H9 (cell line): Measurements from ENCODE around the gene NHERF2. TPM values are rescaled to one million over a fixed set of nuclear protein-coding genes. Genes with fewer than 3 reads are reported as not detected.
A peak's percentile ranks its signal among the peaks of the same experiment; 100 is the strongest.

Experiments
- DNase-seq: peaks from one replicate; pipeline ENCODE4 v3.0.0-alpha.2; 2017
- H2AFZ ChIP-seq: one replicate; pipeline ENCODE4 v1.6.1; 2013; ENCODE audit warnings: mild to moderate bottlenecking, low read length, control low read depth, moderate library complexity
- H2AK5ac ChIP-seq: 2 replicates; pipeline ENCODE4 v1.6.1; 2013; ENCODE audit warnings: low read length, control low read depth, mixed read lengths; ENCODE audit not compliant: insufficient read length
- H2BK120ac ChIP-seq: one replicate; pipeline ENCODE4 v1.6.1; 2013; ENCODE audit warnings: low read depth, mild to moderate bottlenecking, low read length, control low read depth, inconsistent platforms; ENCODE audit not compliant: poor library complexity, severe bottlenecking
- H2BK12ac ChIP-seq: 2 replicates; pipeline ENCODE4 v1.6.1; 2013; ENCODE audit warnings: low read length, control low read depth, mixed read lengths, low read depth; ENCODE audit not compliant: insufficient read length
- H2BK15ac ChIP-seq: 2 replicates; pipeline ENCODE4 v1.6.1; 2013; ENCODE audit warnings: low read depth, low read length, control low read depth
- H2BK20ac ChIP-seq: one replicate; pipeline ENCODE4 v1.6.1; 2013; ENCODE audit warnings: low read depth, mild to moderate bottlenecking, low read length, control low read depth, inconsistent platforms; ENCODE audit not compliant: poor library complexity, severe bottlenecking
- H2BK5ac ChIP-seq: 2 replicates; pipeline ENCODE4 v1.6.1; 2013; ENCODE audit warnings: low read length, control low read depth, mixed read lengths; ENCODE audit not compliant: insufficient read length
- H3K14ac ChIP-seq: 2 replicates; pipeline ENCODE4 v1.6.1; 2013; ENCODE audit warnings: low read length, control low read depth; ENCODE audit not compliant: insufficient read depth
- H3K18ac ChIP-seq: 2 replicates; pipeline ENCODE4 v1.6.1; 2013; ENCODE audit warnings: low read depth, mild to moderate bottlenecking, mixed read lengths, low read length, control low read depth; ENCODE audit not compliant: insufficient read length
- H3K23ac ChIP-seq: 2 replicates; pipeline ENCODE4 v1.6.1; 2013; ENCODE audit warnings: low read length, control low read depth, mixed read lengths, low read depth; ENCODE audit not compliant: insufficient read length
- H3K23me2 ChIP-seq: 2 replicates; pipeline ENCODE4 v1.6.1; 2013; ENCODE audit warnings: low read depth, mild to moderate bottlenecking, mixed read lengths, low read length, control low read depth; ENCODE audit not compliant: insufficient read length, poor library complexity, severe bottlenecking
- H3K27ac ChIP-seq: 2 replicates; pipeline ENCODE4 v1.5.1; 2013; ENCODE audit warnings: low read length, control low read depth, mixed read lengths, low read depth; ENCODE audit not compliant: insufficient read length
- H3K27me3 ChIP-seq: 2 replicates; pipeline ENCODE4 v1.6.1; 2013; ENCODE audit warnings: low read length, control low read depth, inconsistent platforms; ENCODE audit not compliant: insufficient read depth
- H3K4ac ChIP-seq: 2 replicates; pipeline ENCODE4 v1.6.1; 2013; ENCODE audit warnings: low read depth, mild to moderate bottlenecking, control low read depth, inconsistent platforms, low read length, moderate library complexity
- H3K4me1 ChIP-seq: 2 replicates; pipeline ENCODE4 v1.6.1; 2013; ENCODE audit warnings: low read length, control low read depth, inconsistent platforms; ENCODE audit not compliant: insufficient read depth
- H3K4me2 ChIP-seq: 2 replicates; pipeline ENCODE4 v1.6.1; 2013; ENCODE audit warnings: low read length, control low read depth, mixed read lengths; ENCODE audit not compliant: insufficient read length, insufficient read depth
- H3K56ac ChIP-seq: 2 replicates; pipeline ENCODE4 v1.6.1; 2013; ENCODE audit warnings: low read depth, mild to moderate bottlenecking, mixed read lengths, low read length, control low read depth; ENCODE audit not compliant: insufficient read length
- H3K79me1 ChIP-seq: 2 replicates; pipeline ENCODE4 v1.6.1; 2013; ENCODE audit warnings: low read depth, mild to moderate bottlenecking, moderate library complexity, low read length, control low read depth, inconsistent platforms; ENCODE audit not compliant: insufficient read depth, poor library complexity, severe bottlenecking
- H3K79me2 ChIP-seq: 2 replicates; pipeline ENCODE4 v1.6.1; 2013; ENCODE audit warnings: low read length, control low read depth, inconsistent platforms; ENCODE audit not compliant: insufficient read depth
- H3K9ac ChIP-seq: 2 replicates; pipeline ENCODE4 v1.6.1; 2013; ENCODE audit warnings: low read length, control low read depth, mixed read lengths; ENCODE audit not compliant: insufficient read length; ENCODE audit errors: extremely low read depth
- H3K9me3 ChIP-seq: one replicate; pipeline ENCODE4 v1.6.1; 2013; ENCODE audit warnings: low read depth, low read length, inconsistent platforms; ENCODE audit not compliant: control insufficient read depth
- H3T11ph ChIP-seq: one replicate; pipeline ENCODE4 v1.6.1; 2013; ENCODE audit warnings: mild to moderate bottlenecking, low read length, control low read depth, inconsistent platforms
- H4K20me1 ChIP-seq: one replicate; pipeline ENCODE4 v1.6.1; 2013; ENCODE audit not compliant: control insufficient read depth, insufficient read length, insufficient read depth
- H4K5ac ChIP-seq: 2 replicates; pipeline ENCODE4 v1.6.1; 2013; ENCODE audit warnings: low read depth, mild to moderate bottlenecking, mixed read lengths, low read length, control low read depth; ENCODE audit not compliant: insufficient read length
- H4K8ac ChIP-seq: replicated peaks from 2 replicates; pipeline ENCODE4 v1.6.1; 2013; ENCODE audit warnings: low read length, control low read depth, mixed read lengths, low read depth; ENCODE audit not compliant: insufficient read length
- H4K91ac ChIP-seq: 2 replicates; pipeline ENCODE4 v1.6.1; 2013; ENCODE audit warnings: low read depth, mild to moderate bottlenecking, moderate library complexity, mixed read lengths, low read length, control low read depth; ENCODE audit not compliant: insufficient read length
- H3K27ac Mint-ChIP-seq, 3 experiments: 2 replicates in 2 of 3; 3 replicates in 1 of 3; pipeline ENCODE4 v1.8.0; 2020 to 2021; ENCODE audit warnings: mixed read lengths in 3 of 3, mild to moderate bottlenecking in 1 of 3, moderate library complexity in 1 of 3
- H3K27me3 Mint-ChIP-seq: 2 replicates; pipeline ENCODE4 v1.8.0; 2021; ENCODE audit warnings: low read depth, mild to moderate bottlenecking, moderate library complexity, mixed read lengths
- H3K36me3 Mint-ChIP-seq, 3 experiments: 2 replicates in 2 of 3; 3 replicates in 1 of 3; pipeline ENCODE4 v1.8.0; 2020 to 2021; ENCODE audit warnings: low read depth in 3 of 3, mixed read lengths in 3 of 3; ENCODE audit not compliant: insufficient read depth in 1 of 3
- H3K4me1 Mint-ChIP-seq, 2 experiments: 2 replicates each; pipeline ENCODE4 v1.8.0; 2020; ENCODE audit warnings: mixed read lengths in 2 of 2
- H3K4me3 Mint-ChIP-seq, 2 experiments: 2 replicates in 1 of 2; 3 replicates in 1 of 2; pipeline ENCODE4 v1.8.0; 2020 to 2021; ENCODE audit warnings: mild to moderate bottlenecking in 2 of 2, mixed read lengths in 2 of 2, moderate library complexity in 1 of 2
- H3K9me3 Mint-ChIP-seq, 2 experiments: 2 replicates in 1 of 2; 3 replicates in 1 of 2; pipeline ENCODE4 v1.8.0; 2020; ENCODE audit warnings: mild to moderate bottlenecking in 2 of 2, mixed read lengths in 2 of 2, moderate library complexity in 1 of 2
- CTCF ChIP-seq: fragments of 200-600 bp; sonication (generic); conservative IDR thresholded peaks from 3 replicates; pipeline ENCODE4 v1.8.0; 2021; ENCODE audit warnings: antibody characterized with exemption, mild to moderate bottlenecking
- WGBS: extraction: QIAGEN DNeasy Blood & Tissue Kit; methylation state at CpG from one replicate; pipeline ENCODE4 v1.1.7; 2013; ENCODE audit warnings: missing lambda C conversion rate, low lambda C conversion rate, mixed read lengths; ENCODE audit not compliant: insufficient read length; ENCODE audit errors: extremely low coverage; 5-methylcytosine and 5-hydroxymethylcytosine counted together
- long read RNA-seq: library from polyadenylated mRNA; unstranded; transcript quantifications from one replicate; pipeline ENCODE4 v2.0.0, GENCODE V29; 2020
- total RNA-seq: library from RNA; stranded (reverse); gene quantifications from 2 replicates; pipeline ENCODE4 v1.2.1, GENCODE V29; 2021

NHERF2 gene
- 15.3 and 18.4 TPM in 2 replicates for total RNA-seq
- long read RNA-seq, partial matches to known transcripts, result 1 of 1 reads
- long read RNA-seq, other reads (novel, unspliced or antisense), result 0 of 1 reads

- H3K4me3 Mint-ChIP-seq, result peak within 1 kb of the TSS; percentile 71 to 84
- peaks cover 0 to 5% of the 10 kb centered on the region in 2 experiments; a peak in 3 of 5 replicates for H3K9me3 Mint-ChIP-seq
- no peak within 1 kb of the TSS for H2AFZ ChIP-seq
Observed at GRCh38 chr16:2026461-2027023, at the start of gene NHERF2. Gene NHERF2, plus strand, starts transcription at chr16:2026902. Its CDS starts 104 bp downstream, at chr16:2027006.

More at GRCh38 chr16:2026461-2027023, at the start of gene NHERF2:
- H3K9ac ChIP-seq, result no peak within 1 kb of the TSS
- H3K27ac ChIP-seq, result no peak within 1 kb of the TSS
- H2BK15ac ChIP-seq, result no peak within 1 kb of the TSS
- WGBS, result no CpG with 5 or more reads among the region's 59 CpGs
- no peaks in the 10 kb centered on the region for H3K79me2 ChIP-seq
- no peaks in the 10 kb centered on the region; the same call in 1 of the 2 replicates for H3K4me1 ChIP-seq
- H2AK5ac ChIP-seq, result no peak within 1 kb of the TSS
- no peak within 1 kb of the TSS for H3K23ac ChIP-seq
- H3T11ph ChIP-seq, result no peak within 1 kb of the TSS
- Mint-ChIP-seq H3K27ac (no peak within 1 kb of the TSS; a peak in 1 of 7 replicates), H3K27me3 (peaks cover 47% of the 10 kb centered on the region), H3K4me1 (peaks cover 12 to 14% of the 10 kb centered on the region in 2 experiments), H3K36me3 (no peaks in the 10 kb centered on the region)
- no peak within 1 kb of the TSS for H3K56ac ChIP-seq
- no peak within 1 kb of the TSS for H2BK120ac ChIP-seq
- no peak within 1 kb of the TSS for H2BK5ac ChIP-seq
- H3K27me3 ChIP-seq, result peaks cover 7% of the 10 kb centered on the region; the same call in 1 of the 2 replicates
- peaks cover 7% of the 10 kb centered on the region for H3K23me2 ChIP-seq
- no peak within 1 kb of the TSS for H2BK12ac ChIP-seq
- no peaks in the 10 kb centered on the region for H3K9me3 ChIP-seq
- no peak within 1 kb of the TSS for H3K18ac ChIP-seq
- no peaks in the 10 kb centered on the region for H3K79me1 ChIP-seq
- no peak for DNase-seq
- no peak within 1 kb of the TSS for H2BK20ac ChIP-seq
- no peak within 1 kb of the TSS for H4K91ac ChIP-seq
- no peaks in the 10 kb centered on the region for H4K20me1 ChIP-seq
- TF ChIP-seq CTCF, result no peak
- no peak within 1 kb of the TSS for H4K8ac ChIP-seq
- no peak within 1 kb of the TSS for H3K4ac ChIP-seq
- H3K14ac ChIP-seq, result no peak within 1 kb of the TSS
- no peak within 1 kb of the TSS for H4K5ac ChIP-seq
- peak within 1 kb of the TSS; percentile 52 for H3K4me2 ChIP-seq
